Kasumi-1 (cell line): ENCODE data around the gene EIF3L.

Experiments
- DNase-seq, 2 experiments: peaks; one replicate each; lab custom pipeline; 2025; lab: John Stamatoyannopoulos, UW

The EIF3L gene

DNA sequence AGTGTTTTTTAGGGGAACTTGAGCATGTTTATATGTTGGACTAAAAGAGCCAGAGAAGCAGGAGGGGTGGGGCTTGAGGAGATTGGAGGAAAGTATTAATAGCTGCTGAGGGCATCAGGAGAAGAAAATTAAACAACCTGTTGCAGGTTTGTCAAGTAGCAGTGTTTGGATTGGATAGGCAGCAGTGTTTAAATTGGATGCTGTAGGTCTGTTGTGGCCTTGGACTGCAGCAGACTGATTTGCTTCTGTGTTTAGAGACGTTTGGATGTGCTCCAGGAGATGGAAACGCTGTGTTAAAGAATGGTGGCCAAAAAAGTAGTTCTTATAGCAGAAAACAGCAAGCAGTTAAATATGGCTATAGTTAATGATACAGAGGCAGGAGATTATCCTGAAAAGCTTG is 5.7 kb downstream of the EIF3L start:
- no peak for DNase-seq

DNA sequence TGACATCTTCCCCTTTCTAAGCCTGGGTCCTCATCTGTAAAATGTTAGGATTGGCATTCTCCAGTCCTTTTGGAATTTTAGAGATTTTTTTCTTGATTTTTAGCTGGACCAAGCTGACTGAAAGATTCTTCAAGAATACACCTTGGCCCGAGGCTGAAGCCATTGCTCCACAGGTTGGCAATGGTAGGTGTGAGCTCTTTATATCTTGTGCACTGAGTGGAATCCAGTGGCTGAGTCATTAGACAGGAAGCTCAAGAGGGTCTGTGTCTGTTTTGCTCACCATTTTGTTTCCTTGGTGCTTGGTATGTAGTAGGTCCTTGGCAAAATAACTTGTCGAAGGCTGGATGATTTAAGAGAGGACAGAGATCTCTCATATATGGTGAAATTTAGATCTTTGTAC is 6.2 kb downstream of the EIF3L start:
- no peak for DNase-seq

DNA sequence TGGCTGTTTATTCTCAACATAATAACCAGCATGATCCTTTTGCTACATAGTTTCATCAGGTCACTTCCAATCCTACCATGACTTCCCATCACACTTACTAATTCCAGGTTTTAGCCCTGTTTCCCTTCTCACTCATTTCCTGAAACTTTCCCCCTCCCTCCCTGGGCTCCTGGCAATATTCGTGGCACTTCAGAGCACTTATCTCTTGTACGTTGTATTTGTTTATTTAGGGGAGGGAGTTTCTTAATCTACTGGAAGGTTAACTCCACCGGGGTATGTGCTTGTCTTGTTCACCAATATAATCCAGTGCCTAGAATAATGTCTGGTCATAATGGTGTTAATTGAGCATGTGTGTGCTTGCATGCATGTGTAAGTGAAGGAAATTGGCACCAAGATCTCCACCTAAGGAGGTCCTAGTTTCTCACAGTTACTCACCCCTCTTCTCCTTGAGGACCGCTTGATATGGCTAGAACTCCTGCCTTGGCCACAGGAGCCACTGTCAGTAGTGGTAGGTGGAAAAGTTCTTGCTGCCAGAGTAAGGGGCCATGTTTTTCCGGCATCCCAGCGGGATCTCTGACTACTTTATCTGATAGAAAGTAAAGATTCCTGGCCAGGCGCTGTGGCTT is 11.7 kb downstream of the EIF3L start:
- no peak for DNase-seq

DNA sequence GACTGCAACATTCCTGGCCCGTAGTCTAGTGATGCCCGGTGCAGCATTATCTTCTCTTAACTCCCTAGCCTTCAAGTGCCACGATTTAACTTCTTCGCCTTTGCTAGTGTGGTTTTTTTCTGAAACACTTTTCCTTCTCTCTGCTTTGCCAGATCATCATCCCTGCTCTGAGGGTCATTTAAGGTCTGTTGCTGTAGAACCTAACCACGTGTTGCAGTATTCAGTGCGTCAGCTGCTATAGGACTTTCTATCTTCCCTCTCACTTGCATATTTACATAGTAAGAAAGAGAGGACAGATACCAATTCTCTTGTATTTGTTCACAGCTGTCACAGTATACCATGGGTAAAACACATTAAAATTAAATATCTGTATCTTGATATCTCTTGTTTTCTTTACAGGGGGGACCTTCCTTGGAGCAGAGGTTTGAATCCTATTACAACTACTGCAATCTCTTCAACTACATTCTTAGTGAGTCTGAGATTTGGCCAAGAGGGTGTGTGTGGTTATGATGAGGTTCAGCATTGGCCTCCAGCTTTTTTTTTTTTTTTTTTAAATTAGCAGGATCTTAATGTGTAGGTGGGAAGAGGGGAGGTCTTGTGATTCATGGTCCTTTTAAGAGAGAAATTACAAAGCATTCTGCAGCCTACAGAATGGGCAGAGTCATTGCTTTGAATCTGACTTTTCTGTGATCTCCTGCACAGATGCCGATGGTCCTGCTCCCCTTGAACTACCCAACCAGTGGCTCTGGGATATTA is 13.5 kb downstream of the EIF3L start:
- DNase-seq = no peak

DNA sequence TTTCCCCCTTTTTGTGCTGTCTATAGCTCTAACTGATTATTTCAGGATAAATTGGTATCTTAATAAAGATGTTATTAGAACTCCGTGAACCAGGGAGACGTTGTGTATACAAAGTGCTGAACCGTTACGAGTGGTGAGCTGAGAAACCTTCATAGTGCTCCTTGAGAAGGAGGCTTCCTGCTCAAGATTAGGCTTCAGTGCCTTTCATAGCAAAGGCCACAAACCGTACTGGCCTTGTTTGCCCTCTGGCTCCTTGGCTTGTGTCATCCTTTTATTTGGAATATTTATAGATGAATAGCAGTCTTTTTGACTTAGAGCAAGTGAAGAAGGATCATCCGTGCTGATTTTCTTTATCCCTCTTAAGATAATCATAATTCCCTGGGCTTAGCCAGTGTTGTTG is 16.3 kb downstream of the EIF3L start:
- DNase-seq = no peak

DNA sequence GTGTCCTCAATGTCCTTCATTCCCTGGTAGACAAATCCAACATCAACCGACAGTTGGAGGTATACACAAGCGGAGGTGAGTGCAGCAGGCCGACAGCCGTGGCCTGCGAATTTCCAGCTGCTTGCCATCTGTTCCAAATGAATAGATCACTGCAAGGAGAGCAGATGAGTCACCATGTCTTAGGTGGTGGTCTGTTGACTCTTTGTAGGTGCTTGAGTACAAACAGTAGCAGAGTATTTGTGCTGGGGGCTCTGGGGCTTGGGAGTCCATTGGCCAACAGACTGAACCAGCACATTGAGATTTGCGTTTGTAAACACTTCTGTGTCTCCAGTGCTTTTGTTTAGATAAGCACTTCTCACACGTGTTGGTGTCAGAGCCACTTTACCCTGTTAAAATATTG is 21.1 kb downstream of the EIF3L start:
- DNase-seq = no peak

DNA sequence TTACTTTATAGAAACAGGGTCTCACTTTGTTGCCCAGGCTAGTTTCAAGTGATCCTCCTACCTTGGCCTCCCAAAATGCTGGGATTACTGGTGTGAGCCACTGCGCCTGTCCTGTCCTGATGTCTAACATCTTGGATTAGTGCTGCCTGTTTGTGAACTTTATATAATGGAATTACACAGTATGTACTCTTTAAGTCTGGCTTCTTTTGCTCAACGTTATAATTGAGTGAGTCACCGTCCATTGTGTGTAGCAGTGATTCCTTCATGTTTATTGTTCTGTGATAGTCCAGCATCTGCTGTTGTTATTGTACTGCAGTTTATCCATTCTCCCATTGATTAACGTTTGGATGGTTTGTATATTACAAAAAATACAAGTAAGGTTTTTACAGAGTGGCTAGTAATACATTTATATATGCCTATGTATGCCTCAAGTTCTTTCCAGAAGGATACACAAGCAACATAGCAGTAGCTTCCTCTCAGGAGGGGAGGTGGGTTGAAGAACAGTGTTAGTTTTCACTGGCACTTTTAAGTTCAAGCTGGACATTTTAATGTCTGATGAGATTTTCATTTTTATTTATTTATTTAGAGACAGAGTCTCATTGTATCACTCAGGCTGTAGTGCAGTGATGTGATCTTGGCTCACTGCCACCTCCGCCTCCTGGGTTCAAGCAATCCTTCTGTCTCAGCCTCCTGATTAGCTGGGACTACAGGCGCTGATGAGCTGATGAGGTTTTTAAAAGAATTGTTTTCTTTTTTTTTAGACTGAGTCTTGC is 31.6 kb downstream of the EIF3L start:
- DNase-seq = no peak

DNA sequence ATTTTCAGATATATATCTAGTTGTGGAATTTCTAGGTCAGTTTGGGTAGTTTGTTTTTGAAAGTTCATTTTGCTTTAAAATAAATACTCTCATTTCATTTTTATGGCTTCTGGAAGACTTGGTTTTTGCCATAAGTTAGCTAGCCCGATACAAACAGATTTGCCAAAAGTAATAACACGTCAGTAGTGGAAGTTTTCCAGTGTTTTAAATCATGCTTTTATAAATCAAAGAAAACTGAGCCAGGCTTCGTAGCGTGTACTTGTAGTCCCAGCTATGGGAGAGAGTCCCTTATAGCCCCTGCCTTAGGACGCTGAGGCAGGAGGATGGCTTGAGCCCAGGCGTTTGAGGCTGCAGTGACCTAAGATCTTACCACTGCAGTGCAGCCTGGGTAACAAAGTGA is 35.2 kb downstream of the EIF3L start:
- no peak for DNase-seq

DNA sequence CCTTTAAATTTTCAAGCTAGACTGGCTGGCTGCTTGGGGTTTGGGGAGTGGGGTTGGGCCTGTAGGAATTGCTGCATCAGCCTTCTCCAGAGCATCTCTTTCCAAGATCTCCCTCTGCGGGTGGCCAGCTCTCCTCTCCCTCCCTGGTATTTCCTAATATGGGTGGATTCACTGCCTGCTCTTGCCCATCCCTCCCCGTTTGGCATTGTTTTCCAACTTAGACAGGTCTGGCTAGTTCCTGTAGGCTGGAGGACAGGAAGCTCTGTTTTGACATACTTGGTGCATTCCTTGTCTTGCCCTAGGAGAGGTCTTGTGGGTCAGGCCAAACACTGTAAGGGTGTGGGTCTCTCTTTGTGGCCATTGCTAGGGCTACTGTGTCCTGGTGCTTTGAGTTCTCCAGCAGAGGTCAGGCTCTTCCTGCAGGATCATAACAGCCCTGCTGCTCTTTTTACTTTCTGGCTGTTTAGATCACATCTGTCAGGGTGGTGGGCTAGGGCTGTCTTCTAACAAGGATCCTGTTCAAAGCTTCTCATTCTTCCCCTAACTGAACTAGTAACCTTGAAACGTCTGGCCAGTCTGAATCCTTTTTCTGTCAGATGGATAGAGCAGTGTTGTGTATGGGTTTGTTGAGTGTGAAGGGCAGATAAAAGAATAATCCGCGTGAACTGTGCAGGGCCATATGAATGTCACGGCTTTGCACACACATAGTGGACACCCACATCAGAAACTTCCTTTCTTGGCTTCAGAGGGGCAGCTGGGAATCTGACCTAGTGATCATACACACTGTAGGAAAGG is 38.6 kb downstream of the EIF3L start:
- DNase-seq = peak; percentile 16 to 21

DNA sequence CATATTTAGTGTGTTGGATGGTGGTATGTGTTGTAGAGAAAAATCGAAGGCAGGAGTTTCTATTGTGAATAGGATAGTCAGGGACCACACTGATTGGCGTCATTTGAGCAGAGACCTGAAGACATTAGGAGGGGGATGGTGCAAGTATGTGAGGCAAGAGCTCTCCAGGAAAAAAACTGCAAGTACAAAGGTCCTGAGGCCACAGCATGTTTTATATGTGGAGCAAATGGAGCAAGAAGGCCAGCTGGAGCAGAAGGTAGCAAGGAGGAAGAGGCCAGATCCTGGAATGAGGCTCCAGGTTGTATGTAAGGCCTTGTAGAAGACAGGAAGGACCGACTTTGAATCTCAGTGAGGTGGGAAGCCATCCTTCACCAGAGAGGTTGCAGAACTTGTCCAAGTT is 42.7 kb downstream of the EIF3L start:
- no peak for DNase-seq

DNA sequence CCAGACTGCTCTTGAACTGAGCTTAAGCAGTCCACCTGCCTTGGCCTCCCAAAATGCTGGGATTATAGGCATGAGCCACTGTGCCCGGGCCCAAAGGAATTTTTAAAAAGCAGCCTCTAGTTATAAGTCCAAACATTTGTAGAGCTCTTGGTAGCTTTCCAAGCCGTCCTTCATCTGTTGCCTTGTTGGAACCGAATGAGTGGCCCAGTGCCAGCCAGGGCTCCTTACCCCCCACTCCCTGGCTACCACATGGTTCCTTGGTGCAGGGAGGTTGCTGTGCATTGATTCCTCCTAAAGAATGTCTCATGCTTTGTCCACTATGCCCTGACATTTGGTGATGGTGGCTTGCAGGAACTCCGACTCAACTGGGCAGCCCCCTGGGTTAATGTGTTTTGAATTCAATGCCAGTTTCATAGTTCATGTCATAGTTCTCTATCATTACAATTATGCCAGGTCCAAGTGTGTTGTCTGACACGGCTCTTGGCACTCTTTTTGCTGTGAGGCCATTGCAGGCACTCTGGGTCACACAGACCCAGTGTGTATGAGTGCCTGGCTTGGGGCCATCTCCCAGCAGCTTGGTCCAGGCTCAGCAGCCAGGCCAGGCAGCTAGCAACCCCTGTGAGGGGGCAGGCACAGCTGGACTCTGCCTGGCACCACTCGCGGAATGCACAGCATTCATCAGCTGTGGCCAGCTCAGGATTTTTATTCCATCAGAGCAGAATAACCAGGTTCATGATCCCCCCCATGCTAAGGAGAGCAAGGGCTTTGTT is 43.5 kb downstream of the EIF3L start:
- DNase-seq = no peak

DNA sequence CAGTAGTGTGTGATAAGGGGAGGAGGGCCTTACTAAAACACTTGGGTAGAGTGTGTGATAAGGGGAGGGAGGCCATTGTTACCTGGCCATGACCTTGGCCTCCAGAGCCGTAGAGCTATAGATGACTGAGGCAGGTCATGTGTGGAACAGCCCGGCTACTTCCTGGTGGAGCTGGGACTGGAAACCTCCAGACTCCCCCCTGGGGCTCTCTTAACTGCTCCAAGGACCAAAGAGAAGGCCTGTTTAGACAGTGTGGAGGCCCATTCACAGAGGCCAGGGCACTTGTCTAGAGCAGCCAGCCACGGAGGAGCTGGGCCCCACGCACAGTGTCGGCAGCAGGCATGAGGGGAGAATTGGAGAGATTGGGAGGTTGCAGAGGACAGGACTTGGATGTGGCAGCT is 44.4 kb downstream of the EIF3L start:
- no peak for DNase-seq

DNA sequence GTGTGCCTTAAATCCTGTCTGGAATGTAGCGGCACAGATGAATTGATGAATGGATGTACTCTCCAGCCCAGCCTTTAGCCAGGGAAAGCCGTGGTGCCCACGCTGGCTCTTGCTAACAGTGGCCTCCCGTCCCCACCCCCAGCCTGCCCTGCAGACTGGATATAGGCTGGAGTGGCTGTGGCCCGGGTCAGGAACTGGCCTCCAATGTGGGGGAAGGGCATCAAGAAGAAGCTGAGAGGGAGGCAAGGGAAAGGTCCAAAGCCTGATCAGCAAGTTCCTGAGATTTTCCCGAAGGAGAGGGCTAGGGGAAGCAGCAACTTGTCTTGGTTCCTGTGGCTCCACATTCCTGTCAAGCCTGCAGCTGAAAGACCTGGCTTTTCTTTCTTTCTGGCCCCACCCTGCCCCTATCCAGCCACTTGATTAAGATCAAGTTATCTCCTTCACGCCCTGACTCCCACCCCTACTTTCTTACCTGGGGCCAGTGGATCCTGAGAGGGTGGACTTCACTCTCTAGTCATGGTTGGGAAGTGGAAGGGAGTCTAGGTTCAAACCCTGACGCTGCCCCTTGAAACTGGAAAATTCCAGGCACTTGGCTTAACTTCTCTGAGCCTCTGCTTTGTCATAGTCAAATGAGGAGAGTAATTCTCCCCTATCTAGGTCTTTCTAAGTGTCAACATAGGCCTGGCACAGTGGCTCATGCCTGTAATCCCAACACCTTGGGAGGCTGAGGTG is 45.9 kb downstream of the EIF3L start:
- DNase-seq = no peak

DNA sequence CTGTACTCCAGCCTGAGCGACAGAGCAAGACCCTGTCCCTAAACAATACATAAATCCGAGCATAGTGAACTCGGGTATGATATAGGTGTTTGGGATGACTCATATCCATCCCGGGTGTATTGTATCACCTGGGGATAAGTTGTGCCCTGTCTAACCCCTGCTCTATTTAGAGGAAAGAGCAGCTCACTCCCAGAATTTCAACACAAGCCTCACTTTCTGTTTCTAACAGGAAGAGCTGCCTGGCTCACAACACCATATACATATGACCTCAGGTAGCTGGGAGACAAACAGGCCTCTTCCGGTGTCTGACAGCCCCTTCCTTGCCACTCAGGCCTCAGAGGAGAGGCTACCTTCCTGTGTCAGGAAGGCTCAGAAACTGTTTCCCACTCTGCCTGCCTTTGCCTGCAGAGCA is 47.0 kb downstream of the EIF3L start:
- peak; percentile 48 to 54 for DNase-seq

DNA sequence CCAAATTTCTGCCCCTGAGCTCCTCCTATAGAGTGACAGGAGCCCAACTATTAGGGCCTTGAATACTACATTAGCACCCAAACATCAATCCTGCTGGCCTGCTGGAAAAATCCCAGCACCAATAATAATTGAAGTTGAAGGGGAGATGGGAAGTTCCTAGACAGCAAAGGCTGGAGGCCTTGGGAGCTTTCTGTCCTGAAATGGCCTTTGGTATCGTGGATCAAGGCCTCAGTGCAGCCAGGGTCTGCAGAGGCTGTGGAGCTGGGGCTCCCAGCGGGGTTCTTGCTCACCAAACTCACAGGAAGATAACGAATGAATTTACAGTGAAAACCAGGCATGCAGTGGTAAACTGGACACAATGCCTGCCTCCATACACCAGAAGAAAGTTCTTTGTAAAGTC is 47.7 kb downstream of the EIF3L start:
- no peak for DNase-seq

DNA sequence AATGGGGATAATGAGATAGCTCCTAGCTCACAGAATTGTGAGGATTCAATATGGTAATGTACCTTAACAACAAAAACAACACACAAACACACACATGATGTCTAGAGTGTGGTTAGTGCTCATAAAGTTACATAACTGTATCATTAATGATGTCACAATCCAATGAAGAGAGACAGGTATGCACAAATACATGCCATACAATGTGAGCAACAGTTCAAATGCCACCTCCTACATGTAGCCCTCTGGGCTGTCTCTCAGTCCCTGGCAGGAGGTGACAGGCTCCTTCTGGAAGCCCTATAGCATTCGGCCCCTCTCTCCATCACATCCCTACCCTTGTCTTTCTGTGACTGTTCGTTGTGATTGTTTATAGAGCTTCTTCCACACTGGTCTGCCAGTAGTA is 48.6 kb downstream of the EIF3L start:
- DNase-seq = no peak

DNA sequence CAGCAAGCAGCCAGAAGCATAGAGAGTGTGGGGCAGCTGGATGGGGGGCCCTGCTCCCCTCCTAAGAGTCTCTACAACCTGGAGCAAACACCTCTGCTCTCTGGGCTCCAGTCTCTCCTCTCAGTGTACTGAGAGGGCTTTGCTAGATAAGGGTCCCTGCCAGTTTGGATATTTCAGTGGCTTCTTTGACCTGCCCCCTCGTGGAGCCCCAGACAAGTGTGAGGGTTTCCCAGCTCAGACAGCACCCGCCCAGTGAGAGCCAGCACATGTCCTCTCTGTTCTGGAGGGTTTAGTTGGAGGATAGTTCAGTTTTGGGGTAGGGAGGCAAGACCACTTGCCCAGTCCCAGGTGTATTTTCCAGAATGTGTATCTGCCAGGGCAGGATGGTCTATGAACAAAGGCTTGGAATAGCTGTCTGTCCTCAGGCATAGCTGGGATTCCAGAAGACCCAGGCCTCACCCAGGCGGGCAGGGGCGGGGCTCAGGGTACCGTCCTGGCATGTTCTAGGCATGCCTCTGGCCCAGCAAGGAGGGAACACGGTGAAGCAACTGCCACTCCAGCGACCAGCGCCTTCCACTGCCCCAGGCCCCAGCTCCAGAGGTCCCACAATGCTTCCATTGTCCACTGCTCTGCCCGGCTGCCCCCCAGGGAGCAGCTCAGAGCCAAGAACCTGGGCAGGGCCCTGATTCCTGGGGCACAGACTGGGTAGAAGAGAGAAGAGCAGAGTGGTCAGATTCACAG is 49.4 kb downstream of the EIF3L start:
- DNase-seq = no peak

DNA sequence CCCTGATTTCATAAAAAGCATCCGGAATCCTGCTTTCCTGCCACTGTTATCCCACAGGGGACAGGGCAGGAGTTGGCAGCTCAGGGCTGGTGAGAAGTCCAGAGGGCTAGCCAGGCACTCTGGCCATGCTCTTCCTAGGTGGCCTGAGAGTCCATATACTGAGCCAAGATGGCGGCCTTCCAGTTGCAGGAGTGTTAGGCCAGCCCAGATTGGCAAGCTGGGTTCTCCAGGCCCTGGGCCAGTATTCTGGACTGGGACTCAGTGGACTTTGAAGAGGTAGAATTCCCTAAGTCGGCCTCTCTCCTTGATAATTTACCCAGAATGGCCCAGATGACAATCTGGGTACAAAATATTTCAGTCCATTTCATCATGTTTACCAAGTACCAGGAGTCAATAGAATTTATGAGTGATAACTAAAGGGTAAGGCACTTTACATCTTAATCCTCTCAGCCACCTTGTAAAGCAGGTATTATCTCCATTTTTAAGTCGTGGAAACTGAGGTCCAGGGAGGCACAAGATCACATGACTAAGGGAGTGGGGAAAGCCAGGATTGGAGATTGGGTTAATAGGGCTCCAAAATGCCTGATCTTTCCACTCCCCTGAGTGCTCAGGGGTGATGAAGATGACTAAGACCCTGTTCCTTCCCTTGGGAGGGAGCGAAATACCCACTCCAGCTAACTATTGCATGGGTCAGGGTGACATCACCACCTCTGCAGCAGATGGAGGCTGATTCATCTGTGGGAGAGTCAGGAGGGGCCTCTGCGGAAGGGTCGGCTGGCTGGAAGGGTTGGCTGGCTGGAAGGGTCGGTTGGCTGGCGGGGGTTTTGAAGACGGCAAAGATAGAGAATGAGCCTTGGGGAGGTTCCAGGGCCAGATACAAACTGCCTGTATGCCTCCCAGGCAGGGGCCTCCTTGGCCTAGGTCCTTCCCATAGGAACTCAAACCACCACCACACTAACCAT is 55.6 kb downstream of the EIF3L start:
- DNase-seq = peak; percentile 48 to 58
